Measurements from ENCODE around the gene GINM1. TPM values are rescaled to one million over a fixed set of nuclear protein-coding genes. Genes with fewer than 3 reads are reported as not detected.

The GINM1 gene
- total and polyA plus RNA-seq, 2 of the 4 experiments (the other 2 are of a cell fraction), result 23.6 to 24.9 TPM

- H3K4me3 ChIP-seq (ENCODE audit: insufficient read depth, low read depth, low read length), result no peak overlapping the region
- no peak overlapping the region for H2BK120ac ChIP-seq (ENCODE audit: low read depth, low read length)
- 100% methylated on average over 1 of the region's 2 CpGs; no CpG with 5 or more reads in 1 of the 2 experiments for WGBS, 2 experiments (ENCODE audit: extremely low coverage in 2 of 2, insufficient read length in 1 of 2)
- ChIA-PET CTCF (no interaction called here), POLR2A (ENCODE audit: unreplicated experiment) (no interaction called here)
- H4K20me1 ChIP-seq (ENCODE audit: insufficient read depth, low read length), result no peaks in the 10 kb centered on the region
- no peaks in the 10 kb centered on the region for H3K4me1 ChIP-seq (ENCODE audit: control insufficient read depth, insufficient read depth, low read length)
- H3K79me1 ChIP-seq (ENCODE audit: low read depth in 1 of 2, low read length in 2 of 2), result peaks cover 0 to 3% of the 10 kb centered on the region in 2 experiments; a peak in 1 of 4 replicates
- H3K14ac ChIP-seq (replicated peaks; ENCODE audit: low read depth, low read length), result no peak overlapping the region
- H3K27me3 ChIP-seq (ENCODE audit: control insufficient read depth, insufficient read depth, low read length), result no peaks in the 10 kb centered on the region
- H3K27ac ChIP-seq (ENCODE audit: insufficient read depth, low read length), result no peak overlapping the region
- H3K4me2 ChIP-seq (ENCODE audit: low read depth, low read length), result no peak overlapping the region
- in situ Hi-C loops (cut with MboI; ENCODE audit: low sequenced_read_pairs) (no loop called here), dilution Hi-C loops (cut with HindIII; ENCODE audit: low sequenced_read_pairs, unreplicated experiment) (no loop called here), intact Hi-C loops (cut with micrococcal nuclease) (no loop called here)
- no TSS peak for BruUV-seq (replicated peaks)
- H3K9me1 ChIP-seq (ENCODE audit: insufficient read depth, low read length), result no peaks in the 10 kb centered on the region
- H4K8ac ChIP-seq (ENCODE audit: low read depth in 2 of 2, low read length in 2 of 2), result no peak overlapping the region
- H2AK9ac ChIP-seq (replicated peaks; ENCODE audit: low read depth, low read length, poor library complexity), result no peak overlapping the region
- TF ChIP-seq CTCF (conservative IDR thresholded peaks at IDR 0.05; ENCODE audit: low read depth, low read length) (no peak), FOS (IDR thresholded peaks at IDR 0.05; ENCODE audit: low read depth, low read length) (no peak), RCOR1 (IDR thresholded peaks at IDR 0.05; ENCODE audit: insufficient replicate concordance, low read length) (no peak), SMC3 (IDR thresholded peaks at IDR 0.05; ENCODE audit: low read depth, low read length) (no peak), MAZ (IDR thresholded peaks at IDR 0.05; ENCODE audit: borderline replicate concordance, low read depth, low read length) (no peak), MAFK (IDR thresholded peaks at IDR 0.05; ENCODE audit: low read depth, low read length) (no peak), RAD21 (IDR thresholded peaks at IDR 0.05; ENCODE audit: low read length) (no peak), NFE2L2 (IDR thresholded peaks at IDR 0.05; ENCODE audit: low read depth, low read length) (no peak), RFX5 (IDR thresholded peaks at IDR 0.05; ENCODE audit: low read depth, low read length) (no peak), CEBPB (IDR thresholded peaks at IDR 0.05; ENCODE audit: low read depth, low read length) (no peak), ELK1 (IDR thresholded peaks at IDR 0.05; ENCODE audit: borderline replicate concordance, low read depth, low read length) (no peak)
- H3K56ac ChIP-seq (ENCODE audit: extremely low read depth, insufficient read depth, low read length), result no peak overlapping the region
- peaks cover 22% of the 10 kb centered on the region for H3K36me3 ChIP-seq (ENCODE audit: control insufficient read depth, insufficient read depth, low read length)
- no peak overlapping the region for H4K91ac ChIP-seq (ENCODE audit: insufficient read depth, low read depth, low read length)
- no peaks in the 10 kb centered on the region for H3K9me3 ChIP-seq (ENCODE audit: control insufficient read depth, insufficient read depth, low read length)
- H2BK20ac ChIP-seq (ENCODE audit: low read depth, low read length), result no peak overlapping the region
- no peak overlapping the region for H3K4ac ChIP-seq (ENCODE audit: low read depth, low read length)
- no peak overlapping the region for H2AK5ac ChIP-seq (ENCODE audit: low read depth, low read length)
- no peak overlapping the region for H3K9ac ChIP-seq (ENCODE audit: low read depth, low read length)
- no peak overlapping the region for H4K5ac ChIP-seq (ENCODE audit: low read depth, low read length)
- DNase-seq (no peak), ATAC-seq (ENCODE audit: low read depth) (no peak)
- no peak overlapping the region for H2BK15ac ChIP-seq (ENCODE audit: low read depth, low read length)
- no peak overlapping the region for H3K18ac ChIP-seq (ENCODE audit: low read depth, low read length)
- no peak overlapping the region for H2AFZ ChIP-seq (replicated peaks; ENCODE audit: low read length, poor library complexity)
- no peak overlapping the region for H3K23ac ChIP-seq (ENCODE audit: low read depth, low read length)
- H2BK5ac ChIP-seq (ENCODE audit: low read depth, low read length, poor library complexity, severe bottlenecking), result no peak overlapping the region
Observed at GRCh38 chr6:149586149-149586548, 20.0 kb downstream of the GINM1 start.
